GM23248 (cell line): ENCODE measurements around the gene POLR3A. TPM values are rescaled to one million over a fixed set of nuclear protein-coding genes. Genes with fewer than 3 reads are reported as not detected.

Experiments
- DNase-seq: peaks from one replicate; pipeline ENCODE4 v3.0.0-alpha.2; 2015
- H2AFZ ChIP-seq: fragments of 200-600 bp; sonication (generic); 2 replicates; pipeline ENCODE4 v1.6.1; 2016; ENCODE audit warnings: antibody characterized with exemption
- H3F3A ChIP-seq: fragments of 200-600 bp; sonication (generic); 2 replicates; pipeline ENCODE4 v1.6.1; 2016; ENCODE audit warnings: mild to moderate bottlenecking, antibody characterized with exemption, mixed run types; ENCODE audit not compliant: insufficient read depth
- H3K27ac ChIP-seq: fragments of 200-600 bp; sonication (generic); 2 replicates; pipeline ENCODE4 v1.5.1; 2016; ENCODE audit warnings: mild to moderate bottlenecking
- H3K27me3 ChIP-seq: fragments of 200-600 bp; sonication (generic); replicated peaks from 2 replicates; pipeline ENCODE4 v1.6.1; 2016; ENCODE audit warnings: mild to moderate bottlenecking; ENCODE audit not compliant: insufficient read depth
- H3K36me3 ChIP-seq: fragments of 200-600 bp; sonication (generic); 2 replicates; pipeline ENCODE4 v1.6.1; 2016; ENCODE audit warnings: low read depth, mild to moderate bottlenecking
- H3K4me1 ChIP-seq: fragments of 200-600 bp; sonication (generic); 2 replicates; pipeline ENCODE4 v1.6.1; 2016; ENCODE audit warnings: mild to moderate bottlenecking; ENCODE audit not compliant: insufficient read depth
- H3K4me2 ChIP-seq: fragments of 200-600 bp; sonication (generic); one replicate; pipeline ENCODE4 v1.6.1; 2016; ENCODE audit warnings: mild to moderate bottlenecking; ENCODE audit not compliant: unreplicated experiment
- H3K4me3 ChIP-seq: fragments of 200-600 bp; sonication (generic); 2 replicates; pipeline ENCODE4 v1.5.1; 2016; ENCODE audit warnings: mild to moderate bottlenecking
- H3K79me2 ChIP-seq: fragments of 200-600 bp; sonication (generic); 2 replicates; pipeline ENCODE4 v1.6.1; 2016; ENCODE audit warnings: mild to moderate bottlenecking; ENCODE audit not compliant: insufficient read depth
- H3K9ac ChIP-seq: fragments of 200-600 bp; sonication (generic); 2 replicates; pipeline ENCODE4 v1.6.1; 2016; ENCODE audit warnings: mild to moderate bottlenecking
- H3K9me2 ChIP-seq: fragments of 200-600 bp; sonication (generic); 2 replicates; pipeline ENCODE4 v1.6.1; 2016; ENCODE audit warnings: mixed run types, mild to moderate bottlenecking, moderate library complexity; ENCODE audit not compliant: insufficient read depth
- H3K9me3 ChIP-seq: fragments of 200-600 bp; sonication (generic); one replicate; pipeline ENCODE4 v1.6.1; 2017; ENCODE audit warnings: low read depth
- H4K20me1 ChIP-seq: fragments of 200-600 bp; sonication (generic); 2 replicates; pipeline ENCODE4 v1.6.0; 2016; ENCODE audit not compliant: insufficient read depth
- EZH2 ChIP-seq: fragments of 200-600 bp; sonication (generic); IDR thresholded peaks from 2 replicates; pipeline ENCODE4 v1.6.1; 2018; ENCODE audit warnings: antibody characterized with exemption, mild to moderate bottlenecking; ENCODE audit not compliant: insufficient read depth, poor library complexity, severe bottlenecking
- EZH2phosphoT487 ChIP-seq: fragments of 200-600 bp; sonication (generic); IDR thresholded peaks from 2 replicates; pipeline ENCODE4 v1.6.1; 2018; ENCODE audit warnings: antibody characterized with exemption, moderate library complexity, mild to moderate bottlenecking, low read depth; ENCODE audit not compliant: insufficient read depth
- WGBS, 2 experiments: methylation state at CpG; one replicate each; pipeline ENCODE4 v1.1.6; 2015 to 2017; ENCODE audit warnings: low lambda C conversion rate in 2 of 2, low coverage in 1 of 2; ENCODE audit errors: missing lambda C conversion rate in 2 of 2; 5-methylcytosine and 5-hydroxymethylcytosine counted together
- in situ Hi-C: fragments of 300-500 bp; cut with MboI; formaldehyde crosslinking; loops from 2 replicates; pipeline ENCODE4 v1.15.0; 2020
- polyA plus RNA-seq: library from polyadenylated mRNA; unstranded; fragments of >200 nt; fragmentation: Nextera tagmentation; extraction: Ambion mirVana; gene quantifications from 2 replicates; pipeline ENCODE4 v1.2.1, GENCODE V29; 2016
- total RNA-seq: library from RNA; depleted of rRNA; stranded (reverse); fragments of >200 nt; shearing (Covaris generic); gene quantifications from 2 replicates; pipeline ENCODE4 v1.2.3, GENCODE V29; 2014

Gene POLR3A
- total and polyA plus RNA-seq, 2 experiments from 2014 or later: 9.2 to 12.8 TPM

- Histone ChIP-seq H3K79me2 (no peaks in the 10 kb centered on the region), H3K4me1 (no peaks in the 10 kb centered on the region), H3F3A (no peaks in the 10 kb centered on the region), H3K9me3 (no peaks in the 10 kb centered on the region), H4K20me1 (no peaks in the 10 kb centered on the region), H2AFZ (no peak overlapping the region), H3K4me3 (no peak overlapping the region), H3K27me3 (no peaks in the 10 kb centered on the region), H3K36me3 (no peaks in the 10 kb centered on the region), H3K27ac (no peak overlapping the region), H3K9ac (no peak overlapping the region), H3K9me2 (no peaks in the 10 kb centered on the region), H3K4me2 (no peak overlapping the region)
- in situ Hi-C loops: no loop called here
- DNase-seq: no peak
- TF ChIP-seq EZH2 (no peak), EZH2phosphoT487 (no peak)
- WGBS, 2 experiments: 68 to 70% methylated on average over 5 of the region's 5 CpGs
Measured at GRCh38 chr10:78062296-78062695, 33.0 kb upstream of the POLR3A start.

DNA sequence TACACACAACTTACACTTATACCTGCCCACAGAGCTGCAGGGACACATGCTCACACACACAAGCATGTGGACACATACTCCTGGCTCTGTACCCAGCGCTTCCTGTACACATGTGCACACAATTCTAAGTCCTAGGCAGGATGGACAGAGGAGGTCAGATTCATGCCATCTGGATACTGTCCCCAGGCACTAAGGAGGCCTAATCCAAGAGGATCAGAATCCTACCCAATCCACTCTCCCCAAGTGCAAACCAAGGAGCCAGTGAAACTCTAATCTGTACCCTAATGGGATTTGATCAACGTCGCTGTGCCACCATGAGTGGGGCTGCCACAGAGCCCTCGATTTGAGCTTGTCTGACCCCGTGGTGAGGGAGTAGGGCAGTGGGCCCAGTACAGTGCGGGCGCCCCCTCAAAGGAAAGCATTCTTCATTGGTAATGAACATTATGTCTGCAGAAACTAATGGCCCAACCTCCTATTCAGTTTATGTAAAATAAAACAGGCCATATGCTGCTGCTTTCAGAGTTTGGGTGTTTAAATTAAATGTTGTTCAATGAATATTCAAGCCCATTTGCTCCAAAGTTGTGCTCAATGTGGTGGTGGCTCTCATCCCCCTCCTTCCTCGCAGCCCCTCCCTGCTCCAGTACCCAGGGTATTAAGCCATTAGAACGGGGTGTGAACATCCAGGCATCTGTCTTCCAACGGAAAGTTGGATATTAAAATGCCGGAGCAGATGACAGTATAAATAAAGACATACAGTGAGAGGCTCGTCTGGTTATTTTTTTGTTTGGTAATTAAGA is 30.8 kb upstream of the POLR3A start:
- H3K36me3 ChIP-seq: no peaks in the 10 kb centered on the region
- H3K4me1 ChIP-seq: no peaks in the 10 kb centered on the region
- no peak overlapping the region for H3K27ac ChIP-seq
- no peak for DNase-seq
- no peak overlapping the region for H2AFZ ChIP-seq
- no peaks in the 10 kb centered on the region for H4K20me1 ChIP-seq
- H3K27me3 ChIP-seq: no peaks in the 10 kb centered on the region
- no peak overlapping the region for H3K4me3 ChIP-seq
- TF ChIP-seq EZH2: no peak
- TF ChIP-seq EZH2phosphoT487: no peak
- H3K9ac ChIP-seq: no peak overlapping the region
- H3K4me2 ChIP-seq: no peak overlapping the region
- in situ Hi-C loops: no loop called here
- no peaks in the 10 kb centered on the region for H3K9me2 ChIP-seq
- no peaks in the 10 kb centered on the region for H3F3A ChIP-seq
- WGBS, 2 experiments: 59 to 62% methylated on average over 12 of the region's 12 CpGs
- H3K79me2 ChIP-seq: no peaks in the 10 kb centered on the region
- no peaks in the 10 kb centered on the region for H3K9me3 ChIP-seq

DNA sequence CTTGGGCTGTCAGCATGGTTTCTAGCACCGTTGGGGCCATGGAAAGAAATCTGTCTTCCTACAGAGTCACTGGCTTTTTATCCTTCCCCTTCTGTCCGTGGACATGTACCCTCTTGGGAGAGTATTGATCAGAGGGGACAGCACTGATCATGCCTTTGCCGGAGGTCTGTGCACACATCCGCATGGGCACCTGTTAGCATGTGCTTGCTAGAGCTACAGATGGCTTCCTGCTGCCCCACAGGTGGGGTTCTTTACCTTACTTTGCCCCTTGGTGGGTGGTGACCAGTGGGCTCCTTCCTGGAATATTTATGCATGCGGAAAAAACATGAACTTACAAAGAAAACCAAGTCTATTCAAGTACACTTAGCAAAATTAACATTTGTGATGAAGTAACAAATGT is 29.2 kb upstream of the POLR3A start:
- H4K20me1 ChIP-seq: no peaks in the 10 kb centered on the region
- no peak overlapping the region for H3K4me2 ChIP-seq
- no peak overlapping the region for H3K4me3 ChIP-seq
- H3K27ac ChIP-seq: no peak overlapping the region
- H3K36me3 ChIP-seq: no peaks in the 10 kb centered on the region
- WGBS, 2 experiments: 74 to 83% methylated on average over 5 of the region's 5 CpGs
- no peak for DNase-seq
- in situ Hi-C loops: no loop called here
- TF ChIP-seq EZH2 (no peak), EZH2phosphoT487 (no peak)
- no peaks in the 10 kb centered on the region for H3K79me2 ChIP-seq
- H3K27me3 ChIP-seq: no peaks in the 10 kb centered on the region
- no peaks in the 10 kb centered on the region for H3K9me2 ChIP-seq
- no peak overlapping the region for H2AFZ ChIP-seq
- no peak overlapping the region for H3K9ac ChIP-seq
- no peaks in the 10 kb centered on the region for H3K9me3 ChIP-seq
- no peaks in the 10 kb centered on the region for H3F3A ChIP-seq
- H3K4me1 ChIP-seq: peaks cover 5% of the 10 kb centered on the region

DNA sequence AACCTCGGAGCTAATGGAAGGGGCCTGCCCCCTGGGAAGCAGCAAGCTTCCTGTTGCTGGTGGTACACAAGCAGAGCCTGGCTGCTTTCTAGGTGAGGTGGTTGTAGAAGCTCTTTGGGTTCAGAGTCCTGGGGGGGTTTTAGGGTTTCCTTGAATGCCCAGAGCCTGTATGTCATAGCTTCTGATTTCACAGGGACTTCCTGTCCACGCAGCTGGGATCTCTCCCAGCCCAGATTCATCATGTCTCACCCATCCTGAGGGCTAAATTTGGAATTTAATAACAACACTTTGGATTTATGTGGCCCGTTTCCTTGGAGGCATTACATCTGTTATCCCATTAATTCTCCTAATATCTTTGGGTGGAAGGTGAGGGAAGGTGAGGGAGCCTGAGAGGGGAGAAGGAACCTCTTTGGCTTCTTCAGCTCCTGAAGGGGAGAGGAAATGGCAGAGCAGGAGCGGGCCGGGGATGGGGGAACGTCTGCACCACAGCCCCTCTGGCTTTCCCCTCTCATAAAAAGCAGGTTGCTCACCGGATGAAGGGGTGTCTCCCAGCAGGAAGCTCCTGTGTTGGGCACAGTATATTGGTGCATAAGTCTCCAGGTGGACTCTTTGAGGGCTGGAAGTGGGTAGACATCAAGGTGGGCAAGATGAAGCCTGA is 24.0 kb upstream of the POLR3A start:
- peak overlapping the region; percentile 52 for H3K4me2 ChIP-seq

More for the DNA sequence above, 24.0 kb upstream of the POLR3A start:
- no peaks in the 10 kb centered on the region for H3K9me2 ChIP-seq
- TF ChIP-seq EZH2phosphoT487 (no peak), EZH2 (no peak)
- H4K20me1 ChIP-seq: no peaks in the 10 kb centered on the region
- peak overlapping the region; percentile 44; the same call in 1 of the 2 replicates for H3K9ac ChIP-seq
- peak overlapping the region; percentile 40; the same call in 1 of the 2 replicates for H2AFZ ChIP-seq
- peak; percentile 89 for DNase-seq
- peaks cover 16% of the 10 kb centered on the region for H3K4me1 ChIP-seq
- in situ Hi-C loops: no loop called here
- H3F3A ChIP-seq: no peaks in the 10 kb centered on the region
- WGBS, 2 experiments: 54 to 56% methylated on average over 7 of the region's 7 CpGs
- H3K4me3 ChIP-seq: no peak overlapping the region
- H3K79me2 ChIP-seq: no peaks in the 10 kb centered on the region
- H3K27ac ChIP-seq: peak overlapping the region; percentile 61
- H3K9me3 ChIP-seq: no peaks in the 10 kb centered on the region
- no peaks in the 10 kb centered on the region for H3K27me3 ChIP-seq
- H3K36me3 ChIP-seq: no peaks in the 10 kb centered on the region
